NCI-H526 treated with DMSO at 0.1 percent for 48 hours (cell line): ENCODE measurements around the gene HSPA12A.

Source experiments
- DNase-seq: peaks from one replicate; lab custom pipeline; 2025; lab: John Stamatoyannopoulos, UW

The HSPA12A gene

GRCh38 chr10:116742367-116743265, at the start of gene HSPA12A:
TSS of gene HSPA12A (minus strand) at chr10:116742566. CDS start at chr10:116742469, 97 bp downstream.
- DNase-seq, result peak; percentile 13

GRCh38 chr10:116791241-116791640, 48.9 kb upstream of the HSPA12A start:
- DNase-seq, result no peak

- peak; percentile 38 for DNase-seq
Observed at GRCh38 chr10:116787893-116788665, 45.7 kb upstream of the HSPA12A start.

GRCh38 chr10:116787053-116787659, 44.8 kb upstream of the HSPA12A start:
- DNase-seq, result no peak

GRCh38 chr10:116785867-116786266, 43.5 kb upstream of the HSPA12A start:
- no peak for DNase-seq

GRCh38 chr10:116785282-116785681, 42.9 kb upstream of the HSPA12A start:
- DNase-seq, result no peak

- no peak for DNase-seq
Observed at GRCh38 chr10:116784651-116785050, 42.3 kb upstream of the HSPA12A start.

- DNase-seq, result no peak
Observed at GRCh38 chr10:116784035-116784434, 41.7 kb upstream of the HSPA12A start.

- no peak for DNase-seq
Observed at GRCh38 chr10:116783011-116783655, 40.8 kb upstream of the HSPA12A start.

GRCh38 chr10:116781370-116781884, 39.1 kb upstream of the HSPA12A start:
- DNase-seq, result no peak

GRCh38 chr10:116780691-116781205, 38.4 kb upstream of the HSPA12A start:
- no peak for DNase-seq

- DNase-seq, result no peak
Observed at GRCh38 chr10:116779076-116779687, 36.8 kb upstream of the HSPA12A start.

GRCh38 chr10:116777006-116777405, 34.6 kb upstream of the HSPA12A start:
- no peak for DNase-seq

GRCh38 chr10:116775488-116776400, 33.4 kb upstream of the HSPA12A start:
- DNase-seq, result no peak

- no peak for DNase-seq
Observed at GRCh38 chr10:116774728-116775151, 32.4 kb upstream of the HSPA12A start.

- DNase-seq, result no peak
Observed at GRCh38 chr10:116772909-116773705, 30.7 kb upstream of the HSPA12A start.

GRCh38 chr10:116771959-116772585, 29.7 kb upstream of the HSPA12A start:
- DNase-seq, result no peak

- no peak for DNase-seq
Observed at GRCh38 chr10:116771101-116771958, 29.0 kb upstream of the HSPA12A start.
